Left colon (tissue), 2 donors: ENCODE data around the gene MIEN1. TPM values are rescaled to one million over a fixed set of nuclear protein-coding genes. Genes with fewer than 3 reads are reported as not detected.
A peak's percentile ranks its signal among the peaks of the same experiment; 100 is the strongest.
"Not testable (repeated sequence)": the region's sequence is repeated elsewhere in the genome, so short reads cannot be mapped to it uniquely, and the experiment has no call there.

Experiments
- ATAC-seq: fragments of 200-7000 bp; cut with Tn5 transposase; one replicate; pipeline ENCODE4 v1.9.1; 2020; ENCODE audit warnings: mild to moderate bottlenecking, moderate library complexity
- DNase-seq, 2 donors: peaks; one replicate each; pipeline ENCODE4 v3.0.0-alpha.2; 2020
- intact Hi-C, 2 donors: fragments of 100-400 bp; cut with DNase I in 1 of 2; cut with micrococcal nuclease in 1 of 2; formaldehyde crosslinking; loops; one replicate each; pipeline versions ENCODE4 v1.11.2 to v1.14.0; 2022; cut with DNase I, micrococcal nuclease
- total RNA-seq, 2 donors: library from RNA; stranded (reverse); fragmentation: NEBNext Ultra II Directional; extraction: Animal tissue kit (Norgen Biotek cat#: 25700); gene quantifications; one replicate each; pipeline ENCODE4 v1.2.1, GENCODE V29; 2021
- donor health status: DM: no; HTN: no; CAD: no.
- donor health status: DM: yes; HTN: yes; CAD: no.

The MIEN1 gene
- total RNA-seq, 2 donors from 2014 or later: 66.5 to 85.6 TPM

DNA sequence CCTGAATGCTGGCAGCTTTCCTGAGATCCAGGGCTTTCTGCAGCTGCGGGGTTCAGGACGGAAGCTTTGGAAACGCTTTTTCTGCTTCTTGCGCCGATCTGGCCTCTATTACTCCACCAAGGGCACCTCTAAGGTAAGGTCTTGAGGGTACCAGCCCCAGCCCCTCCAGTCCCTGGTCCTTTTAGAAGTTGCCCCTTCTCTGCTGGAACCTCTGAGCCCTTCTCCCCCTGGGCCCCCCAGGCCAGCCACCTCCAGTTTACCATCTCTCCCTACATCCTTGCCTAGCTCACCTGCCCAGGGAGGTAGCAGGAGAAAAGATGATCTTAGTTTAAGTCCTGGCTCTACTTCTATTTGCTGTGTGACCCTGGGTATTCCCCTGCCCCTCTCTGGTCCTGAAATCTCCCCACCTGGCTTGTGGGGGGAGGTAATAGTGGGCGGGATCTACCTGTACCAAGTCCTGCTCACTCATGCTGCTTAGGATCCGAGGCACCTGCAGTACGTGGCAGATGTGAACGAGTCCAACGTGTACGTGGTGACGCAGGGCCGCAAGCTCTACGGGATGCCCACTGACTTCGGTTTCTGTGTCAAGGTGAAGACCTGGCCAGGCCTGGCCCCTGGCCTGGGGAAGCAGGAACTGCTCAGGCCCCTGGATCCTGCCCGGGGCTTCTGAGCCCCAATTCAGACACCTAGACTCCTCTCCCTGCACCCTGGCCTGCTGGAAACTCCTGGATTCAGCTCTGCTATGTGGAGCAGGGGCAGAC lies 13.9 kb upstream of the MIEN1 start:
- DNase-seq (no peak), ATAC-seq (no peak)
- intact Hi-C loops: no loop called here

GRCh38 chr17:39742856-39743436 lies 12.6 kb upstream of the MIEN1 start:
- DNase-seq (no peak), ATAC-seq (no peak)
- intact Hi-C loops: no loop called here

DNA sequence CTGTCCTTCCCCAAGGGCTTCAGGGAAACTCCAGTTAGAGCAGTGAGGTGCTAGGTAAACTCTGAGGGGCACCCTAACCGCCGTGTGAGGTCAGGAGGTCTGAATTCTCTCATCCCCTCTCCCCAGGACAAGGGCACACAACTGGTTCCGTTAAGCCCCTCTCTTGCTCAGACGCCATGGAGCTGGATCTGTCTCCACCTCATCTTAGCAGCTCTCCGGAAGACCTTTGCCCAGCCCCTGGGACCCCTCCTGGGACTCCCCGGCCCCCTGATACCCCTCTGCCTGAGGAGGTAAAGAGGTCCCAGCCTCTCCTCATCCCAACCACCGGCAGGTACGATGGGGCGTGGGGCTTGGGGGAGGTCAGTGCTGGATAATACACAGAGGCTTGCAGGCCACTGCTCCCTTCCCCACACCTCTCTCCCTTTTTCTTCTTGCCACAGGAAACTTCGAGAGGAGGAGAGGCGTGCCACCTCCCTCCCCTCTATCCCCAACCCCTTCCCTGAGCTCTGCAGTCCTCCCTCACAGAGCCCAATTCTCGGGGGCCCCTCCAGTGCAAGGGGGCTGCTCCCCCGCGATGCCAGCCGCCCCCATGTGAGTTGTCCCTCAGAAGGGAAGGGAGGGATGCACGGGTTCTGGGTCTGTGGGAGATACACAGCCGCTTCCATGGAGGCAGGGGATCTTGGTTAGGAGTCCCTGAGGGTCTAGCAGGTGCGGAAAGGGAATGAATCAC lies 12.0 kb upstream of the MIEN1 start:
- ATAC-seq (no peak), DNase-seq (no peak)
- intact Hi-C loops: no loop called here

DNA sequence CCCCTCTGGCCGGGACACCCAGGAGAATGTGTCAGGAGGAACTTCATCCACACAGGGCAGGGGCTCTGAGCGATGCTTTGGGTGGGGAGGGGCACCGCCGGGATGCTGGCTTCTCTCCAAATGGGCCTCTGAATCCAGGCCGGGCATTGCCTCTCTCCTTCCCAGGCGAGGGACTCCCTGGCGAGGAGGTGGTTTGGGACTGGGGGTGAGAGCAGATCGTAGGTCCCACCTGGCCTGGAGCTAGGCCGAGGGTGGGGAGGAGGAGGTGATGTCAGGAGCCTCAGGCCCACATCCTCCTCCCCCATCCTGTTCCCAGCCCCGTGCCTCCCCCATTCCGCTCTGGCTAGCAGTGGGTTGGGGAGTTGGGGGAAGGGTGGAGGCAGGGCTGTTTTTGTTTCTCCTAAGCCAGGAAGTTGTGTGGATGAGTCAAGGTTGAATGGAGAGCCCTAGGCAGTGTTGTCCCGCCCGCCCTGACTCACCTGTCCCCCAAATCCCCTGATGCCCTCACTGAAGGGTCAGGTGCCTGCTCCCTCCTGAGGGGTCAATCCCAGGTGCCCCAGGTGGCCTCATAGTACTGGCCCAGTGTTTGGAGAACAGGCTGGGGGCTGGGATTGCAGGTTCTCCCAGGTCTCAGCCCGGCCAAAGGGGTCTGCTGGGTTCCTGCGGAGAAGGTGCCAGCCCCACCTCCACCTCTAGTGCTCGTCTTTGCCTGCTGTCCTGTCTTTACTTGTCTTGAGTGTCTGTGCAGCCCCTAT lies 10.2 kb upstream of the MIEN1 start:
- DNase-seq (peak; percentile 42 to 71), ATAC-seq (peak; percentile 11)
- intact Hi-C loops: no loop called here

- DNase-seq: peak in 1 of 2 donors; percentile 44
Observed at GRCh38 chr17:39739885-39740356, 9.6 kb upstream of the MIEN1 start.

GRCh38 chr17:39738983-39739884 lies 8.9 kb upstream of the MIEN1 start:
- peak; percentile 89 to 91 for DNase-seq
- peak; percentile 71 for ATAC-seq
- intact Hi-C loops: no loop called here

More at GRCh38 chr17:39739885-39740356, 9.6 kb upstream of the MIEN1 start:
- peak; percentile 14 for ATAC-seq
- intact Hi-C loops: no loop called here

DNA sequence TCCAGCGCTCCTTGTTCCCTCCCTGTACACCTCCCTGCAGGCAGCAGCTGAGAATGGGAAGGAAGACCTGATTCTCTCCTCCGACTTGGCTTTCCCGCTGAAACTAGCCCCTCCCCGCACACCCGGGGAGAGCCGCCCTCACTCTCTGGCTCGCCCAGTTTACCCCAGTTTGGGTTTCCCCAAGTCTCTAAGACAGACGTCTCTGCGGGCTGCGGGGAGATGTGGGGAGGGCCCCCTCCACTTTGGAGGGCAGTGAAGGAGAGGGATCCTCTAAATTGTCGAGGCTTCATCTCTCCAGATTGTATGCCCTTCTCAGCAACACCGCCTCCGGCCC lies 8.2 kb upstream of the MIEN1 start:
- peak; percentile 49 for ATAC-seq

DNA sequence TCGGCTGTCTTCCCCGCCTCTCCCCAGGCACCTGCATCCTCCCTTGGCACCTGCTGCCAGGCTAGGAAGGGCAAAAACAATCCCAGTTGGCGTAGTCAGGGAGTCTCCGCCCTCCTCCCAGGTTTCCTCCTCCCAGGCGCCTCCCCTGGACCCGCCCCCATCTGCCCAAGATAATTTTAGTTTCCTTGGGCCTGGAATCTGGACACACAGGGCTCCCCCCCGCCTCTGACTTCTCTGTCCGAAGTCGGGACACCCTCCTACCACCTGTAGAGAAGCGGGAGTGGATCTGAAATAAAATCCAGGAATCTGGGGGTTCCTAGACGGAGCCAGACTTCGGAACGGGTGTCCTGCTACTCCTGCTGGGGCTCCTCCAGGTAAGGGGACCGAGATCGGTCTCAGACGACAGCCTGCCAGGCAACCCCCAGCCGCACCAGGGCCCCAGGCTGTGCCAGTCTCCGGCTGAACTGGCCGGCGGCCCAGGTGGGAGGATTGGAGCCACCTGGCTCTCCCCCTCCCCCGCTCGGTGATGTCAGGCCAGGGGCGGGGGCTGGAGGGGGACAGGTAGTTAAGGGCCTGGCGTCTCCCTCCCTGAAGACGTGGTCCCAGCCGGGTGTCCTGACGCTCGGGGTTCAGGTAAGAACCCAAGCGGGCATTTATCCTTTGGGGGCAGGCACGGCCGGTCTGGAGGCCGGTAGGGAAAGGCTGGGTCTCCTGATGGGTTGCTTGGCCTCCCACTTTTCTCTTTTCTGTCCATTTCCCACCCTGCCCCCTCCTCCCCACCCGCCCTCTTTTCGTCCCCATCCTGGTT lies 7.6 kb upstream of the MIEN1 start, which contains the start of gene GRB7:
Gene GRB7 (plus strand): TSS at position 179 of the 808 bp plus-strand sequence. CDS start 4,364 bp downstream, outside the sequence.
- intact Hi-C loops: no loop called here
- ATAC-seq (peak; percentile 70), DNase-seq (peak; percentile 88 to 90)

More for the DNA sequence above, 8.2 kb upstream of the MIEN1 start:
- peak; percentile 70 to 76 for DNase-seq
- intact Hi-C loops: no loop called here

GRCh38 chr17:39737206-39737759 lies 7.0 kb upstream of the MIEN1 start:
- intact Hi-C loops: no loop called here
- DNase-seq (peak; percentile 60 to 64), ATAC-seq (peak; percentile 20)

DNA sequence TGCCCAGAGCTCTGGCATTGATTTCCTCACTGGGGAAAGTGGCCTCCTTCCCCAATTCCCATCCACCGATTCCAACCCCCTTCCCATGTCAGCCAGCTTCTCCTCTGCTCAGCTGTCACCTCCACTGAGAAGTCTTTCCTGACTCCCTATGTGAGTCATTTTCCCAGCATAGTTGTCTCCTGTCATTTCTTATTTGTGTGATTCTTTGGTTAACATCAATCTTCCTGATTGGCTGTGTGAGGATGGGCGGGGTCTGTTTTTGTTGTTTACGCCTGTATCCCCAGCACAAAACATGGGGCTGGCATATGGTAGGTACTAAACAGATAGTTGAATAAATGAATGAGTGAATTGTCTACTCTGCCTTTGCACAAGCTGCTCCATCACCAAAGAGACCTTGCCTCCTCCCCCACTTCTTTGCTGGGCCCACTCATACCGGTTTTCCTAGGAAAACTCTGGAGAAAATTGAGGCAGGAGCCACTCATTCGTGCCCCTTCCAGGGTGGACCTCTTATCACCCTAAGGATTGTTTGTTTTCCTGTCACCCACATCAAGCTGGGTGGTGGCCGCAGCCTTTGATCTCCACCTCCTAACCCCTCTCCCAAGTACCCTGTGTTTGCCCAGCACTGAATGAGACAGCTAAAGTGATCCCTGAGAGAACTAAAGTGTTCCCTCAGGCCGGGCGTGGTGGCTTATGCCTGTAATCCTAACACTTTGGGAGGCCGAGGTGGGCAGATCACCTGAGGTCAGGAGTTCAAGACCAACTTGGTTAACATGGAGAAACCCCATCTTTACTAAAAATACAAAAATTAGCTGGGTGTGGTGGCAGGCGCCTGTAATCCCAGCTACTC lies 6.2 kb upstream of the MIEN1 start:
- no peak for ATAC-seq
- no peak for DNase-seq
- intact Hi-C loops: no loop called here

DNA sequence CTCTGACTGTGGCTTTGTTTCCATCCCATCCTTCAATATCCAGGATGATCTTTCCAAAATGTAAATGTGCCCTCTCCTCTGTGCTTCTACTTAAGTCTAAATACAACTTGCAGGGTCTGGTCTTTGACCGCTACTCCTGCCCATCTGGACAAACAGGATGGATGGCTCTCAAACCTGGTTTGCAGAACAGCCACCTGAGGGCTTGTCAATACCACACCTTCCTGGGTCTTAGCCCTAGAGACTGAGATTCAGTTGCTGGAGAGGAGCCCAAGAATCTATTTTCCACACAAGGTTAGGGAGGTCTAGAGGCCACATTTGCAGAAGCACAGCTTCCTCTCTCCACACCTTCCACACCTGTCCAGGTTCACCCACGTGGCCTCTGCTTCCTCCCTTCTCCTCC lies 5.5 kb upstream of the MIEN1 start:
- intact Hi-C loops: no loop called here
- no peak for ATAC-seq
- no peak for DNase-seq

DNA sequence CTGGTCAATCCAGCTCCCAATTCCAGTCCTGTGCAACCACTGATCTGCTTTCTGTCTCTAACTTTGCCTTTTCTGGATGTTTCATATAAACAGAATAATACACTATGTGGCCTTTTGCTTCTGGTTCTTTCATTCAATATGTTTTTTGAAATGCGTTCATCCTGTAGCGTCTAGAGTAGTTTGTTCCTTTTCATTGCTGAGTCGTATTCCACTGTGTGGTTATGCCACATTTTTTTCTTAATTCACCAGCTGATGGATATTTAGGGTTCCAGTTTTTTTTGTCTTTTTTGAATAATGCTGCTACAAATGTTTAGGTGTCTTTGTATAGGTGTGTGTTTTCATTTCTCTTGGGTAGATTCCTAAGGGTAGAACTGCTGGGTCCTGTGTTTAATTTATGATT lies 2.3 kb upstream of the MIEN1 start:
- intact Hi-C loops: no loop called here
- DNase-seq (no peak), ATAC-seq (no peak)

DNA sequence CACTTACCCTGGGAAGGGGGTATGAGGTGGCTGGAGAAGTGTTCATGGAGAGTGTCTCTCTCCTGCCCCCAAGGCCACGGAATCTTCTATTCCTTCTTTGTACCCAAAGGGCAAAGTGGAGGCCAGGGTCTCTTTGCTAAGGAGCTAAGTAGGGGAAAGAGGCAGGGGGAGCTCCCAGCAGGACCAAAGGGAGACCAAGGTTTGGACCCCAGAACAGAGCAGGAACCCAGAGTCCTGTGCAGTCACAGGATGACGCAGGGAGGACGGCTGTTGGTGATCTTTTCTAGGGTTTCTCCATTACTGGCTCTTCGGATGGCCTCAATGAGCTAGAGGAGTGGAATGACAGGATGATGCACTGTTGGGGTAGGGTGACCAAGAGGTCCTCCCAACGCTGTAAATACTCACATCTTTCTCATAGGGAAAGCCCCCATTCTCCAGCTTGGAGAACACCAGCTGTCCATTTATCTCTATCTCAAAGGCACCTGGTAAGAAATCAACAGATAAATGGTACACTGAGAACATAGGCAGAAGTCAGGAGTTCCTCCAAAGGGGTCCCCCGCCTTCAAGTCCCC lies 966 bp downstream of the MIEN1 start:
- ATAC-seq: no peak
- DNase-seq: no peak
- intact Hi-C loops: no loop called here

- intact Hi-C loops: no loop called here
- DNase-seq (no peak), ATAC-seq (no peak)
Observed at GRCh38 chr17:39727556-39727955, 2.8 kb downstream of the MIEN1 start.

DNA sequence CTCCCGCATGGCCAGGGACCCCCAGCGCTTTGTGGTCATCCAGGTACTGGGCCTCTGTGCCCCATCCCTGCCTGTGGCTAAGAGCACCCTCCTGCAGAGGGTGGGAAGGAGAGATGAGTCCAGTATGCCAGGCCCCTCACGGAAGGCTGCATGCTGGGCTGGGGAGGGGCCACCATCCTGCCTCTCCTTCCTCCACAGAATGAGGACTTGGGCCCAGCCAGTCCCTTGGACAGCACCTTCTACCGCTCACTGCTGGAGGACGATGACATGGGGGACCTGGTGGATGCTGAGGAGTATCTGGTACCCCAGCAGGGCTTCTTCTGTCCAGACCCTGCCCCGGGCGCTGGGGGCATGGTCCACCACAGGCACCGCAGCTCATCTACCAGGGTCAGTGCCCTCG lies 3.7 kb downstream of the MIEN1 start:
- ATAC-seq (no peak), DNase-seq (no peak)
- intact Hi-C loops: no loop called here

GRCh38 chr17:39725923-39726322 lies 4.4 kb downstream of the MIEN1 start:
- DNase-seq, intact Hi-C loops, ATAC-seq: not testable (repeated sequence)
